HG03039 (cell line): ENCODE measurements around the gene OSBPL10.
A peak's percentile ranks its signal among the peaks of the same experiment; 100 is the strongest.

ENCODE experiments used
- ATAC-seq: cut with Tn5 transposase; IDR thresholded peaks from one replicate; pipeline ENCODE4 v1.9.1; 2021; ENCODE audit warnings: mild to moderate bottlenecking, moderate library complexity; ENCODE audit not compliant: unreplicated experiment

OSBPL10 gene

DNA sequence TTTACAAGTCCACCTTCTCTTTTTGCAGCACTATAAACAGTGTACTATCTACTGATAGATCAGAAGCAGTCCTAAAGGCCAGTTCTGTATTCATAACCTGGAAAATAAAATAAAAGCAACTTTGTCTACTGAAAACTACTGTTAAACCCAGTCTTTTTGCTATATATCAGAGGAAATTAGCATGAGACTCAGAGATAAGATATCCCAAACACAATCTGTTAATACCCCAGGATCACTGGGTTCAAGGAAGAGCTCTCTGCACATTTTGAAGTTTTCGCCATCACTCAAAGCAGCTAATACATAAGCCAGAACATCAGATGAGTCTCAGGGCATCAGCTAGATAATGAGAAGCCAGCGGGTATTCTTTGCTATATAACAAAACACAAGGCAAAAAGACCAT is 21.8 kb downstream of the OSBPL10 start:
- ATAC-seq, result no peak

DNA sequence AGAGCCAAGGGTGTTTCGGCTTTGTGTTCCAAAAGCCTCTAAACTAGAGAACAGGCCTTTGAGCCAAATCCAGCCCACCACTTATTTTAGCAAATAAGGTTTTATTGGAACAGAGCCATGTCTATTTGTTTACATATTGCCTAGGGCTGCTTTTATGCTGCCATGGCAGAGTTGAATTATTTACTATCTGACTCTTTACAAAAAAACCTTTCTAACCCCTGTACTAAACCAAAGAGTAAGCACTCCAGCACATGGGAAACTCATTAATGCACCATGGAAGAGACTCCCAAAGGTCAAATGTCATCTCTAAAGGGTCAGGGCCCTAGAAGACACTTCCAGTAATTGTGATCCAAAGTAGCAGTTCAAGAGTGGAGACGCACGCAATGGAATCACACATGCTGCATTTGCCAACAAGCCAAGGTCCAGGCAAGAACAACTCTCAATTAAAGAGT is 22.3 kb downstream of the OSBPL10 start:
- no peak for ATAC-seq

DNA sequence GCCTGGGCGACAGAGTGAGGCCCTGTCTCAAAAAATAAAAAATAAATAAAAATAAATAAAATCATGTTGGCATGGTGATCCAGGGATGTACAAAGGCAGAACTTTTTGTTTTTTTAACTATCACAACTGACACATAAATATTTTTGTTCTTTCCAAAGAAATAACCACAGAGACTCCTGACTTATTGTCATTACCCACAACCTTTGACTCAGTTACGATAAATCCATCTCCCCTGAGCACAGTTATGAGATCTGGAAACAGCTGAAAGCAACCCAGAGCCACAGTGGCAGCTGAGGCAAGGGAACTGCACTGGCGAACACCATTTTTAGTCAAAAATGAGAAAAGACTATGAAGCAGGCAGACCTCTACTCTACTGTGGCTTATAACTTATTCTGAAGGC is 24.0 kb downstream of the OSBPL10 start:
- no peak for ATAC-seq

DNA sequence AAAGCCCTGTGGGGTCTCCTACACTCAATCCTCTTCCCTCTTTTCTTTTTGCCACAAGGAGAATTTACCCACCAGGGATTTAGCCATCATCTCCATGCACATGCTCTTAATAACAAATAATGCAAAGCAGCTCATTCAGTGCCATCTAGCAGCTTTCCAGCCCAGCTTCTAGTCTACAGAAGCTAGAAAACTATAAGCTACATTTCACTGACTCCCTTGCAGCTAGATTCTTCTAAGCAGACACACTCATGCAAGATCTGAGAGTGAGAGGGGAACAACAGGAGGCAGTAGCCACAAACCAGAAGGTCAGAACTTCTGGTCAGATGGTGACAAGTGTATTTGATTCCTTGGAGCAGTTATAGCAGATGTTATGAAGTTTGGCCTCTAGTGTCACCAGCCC is 25.5 kb downstream of the OSBPL10 start:
- no peak for ATAC-seq

DNA sequence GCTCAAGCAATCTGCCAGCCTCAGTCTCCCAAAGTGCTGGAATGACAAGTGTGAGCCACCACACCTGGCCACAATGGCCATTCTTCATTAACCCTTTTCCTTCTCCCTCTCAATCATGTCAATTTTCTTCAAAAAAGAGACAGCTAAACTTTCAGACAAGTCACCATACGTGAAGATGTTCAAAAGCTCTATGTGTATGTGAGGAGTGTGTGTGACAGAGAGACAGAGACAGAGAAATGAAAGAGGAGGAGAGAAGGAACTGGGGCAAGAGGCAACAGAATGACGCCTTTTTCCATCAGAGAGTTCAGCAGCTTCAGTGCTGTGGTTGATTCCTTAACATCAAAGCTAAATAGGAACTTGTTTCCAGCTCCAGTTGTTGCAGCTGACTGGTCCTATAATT is 27.4 kb downstream of the OSBPL10 start:
- no peak for ATAC-seq

DNA sequence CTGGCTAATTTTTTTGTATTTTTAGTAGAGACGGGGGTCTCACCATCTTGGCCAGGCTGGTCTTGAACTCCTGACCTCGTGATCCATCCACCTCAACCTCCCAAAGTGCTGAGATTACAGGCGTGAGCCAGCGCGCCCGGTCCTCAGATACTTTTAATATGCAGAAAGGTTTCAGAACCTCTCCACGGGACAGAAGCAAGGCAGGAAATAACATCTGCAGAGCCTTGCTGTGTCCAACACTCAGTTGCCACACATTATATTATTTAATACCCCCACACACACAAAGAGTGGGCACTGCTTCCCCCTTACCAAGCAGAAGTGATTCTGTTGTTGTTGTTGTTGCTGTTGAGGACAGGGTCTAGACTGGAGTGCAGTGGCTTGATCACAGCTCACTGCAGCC is 28.0 kb downstream of the OSBPL10 start:
- ATAC-seq, result no peak

DNA sequence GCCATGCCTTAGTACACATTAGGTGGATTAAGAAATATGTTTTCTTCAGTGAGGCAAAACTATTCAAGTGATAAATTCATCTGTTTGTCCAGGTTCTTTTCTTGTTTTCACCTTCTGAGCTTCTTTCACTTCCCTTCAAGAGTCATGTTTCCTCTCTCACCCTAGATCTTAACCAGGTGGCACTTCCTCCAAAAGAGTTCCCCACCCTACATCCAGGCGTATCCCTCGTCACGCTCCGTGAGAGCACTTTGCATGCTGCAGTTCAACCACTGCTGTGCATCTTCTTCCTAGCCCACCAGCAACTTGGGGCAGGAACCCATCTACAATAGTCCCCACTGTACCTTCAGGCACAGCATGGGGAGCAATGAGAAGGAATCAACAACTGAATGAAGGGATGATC is 28.9 kb downstream of the OSBPL10 start:
- ATAC-seq, result peak; percentile 72

DNA sequence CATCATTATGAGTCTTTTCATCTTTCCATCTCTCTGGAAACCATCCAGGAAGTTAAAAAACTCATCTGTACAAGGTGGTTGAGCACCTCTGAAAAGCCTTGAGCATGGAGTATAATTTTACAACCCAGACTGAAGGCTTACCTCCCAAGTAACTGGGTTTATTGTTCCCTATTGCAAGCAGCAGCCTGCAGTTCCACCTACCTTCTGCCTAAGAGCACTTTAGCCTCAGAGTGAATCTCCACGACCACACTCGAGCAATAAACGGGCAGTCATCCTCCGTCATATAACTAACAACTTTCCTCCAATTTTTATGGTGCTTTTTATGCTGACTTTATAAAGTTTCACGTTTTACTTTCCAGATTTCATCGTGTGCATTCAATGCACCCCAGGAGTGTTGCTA is 32.8 kb downstream of the OSBPL10 start:
- no peak for ATAC-seq

DNA sequence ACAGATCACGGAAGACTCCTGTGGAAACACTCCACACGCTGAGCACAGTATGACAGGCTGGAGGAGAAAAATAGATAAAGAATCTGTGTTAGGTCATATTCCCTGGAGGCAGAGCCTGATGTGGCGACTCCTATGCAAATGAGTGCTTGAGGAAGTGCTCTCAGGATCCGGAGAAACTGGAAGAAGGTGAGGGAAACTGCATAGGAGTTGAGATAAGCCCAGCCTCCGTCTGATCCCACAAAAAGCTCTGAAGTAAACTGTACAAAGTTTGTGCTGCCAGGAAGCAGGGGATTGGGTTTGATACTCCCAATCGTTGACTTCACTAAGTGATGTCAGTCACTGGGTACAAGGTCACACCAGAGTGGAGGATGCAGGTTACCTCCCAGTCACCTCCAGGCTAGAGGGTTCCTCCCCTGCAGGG is 33.4 kb downstream of the OSBPL10 start:
- no peak for ATAC-seq

DNA sequence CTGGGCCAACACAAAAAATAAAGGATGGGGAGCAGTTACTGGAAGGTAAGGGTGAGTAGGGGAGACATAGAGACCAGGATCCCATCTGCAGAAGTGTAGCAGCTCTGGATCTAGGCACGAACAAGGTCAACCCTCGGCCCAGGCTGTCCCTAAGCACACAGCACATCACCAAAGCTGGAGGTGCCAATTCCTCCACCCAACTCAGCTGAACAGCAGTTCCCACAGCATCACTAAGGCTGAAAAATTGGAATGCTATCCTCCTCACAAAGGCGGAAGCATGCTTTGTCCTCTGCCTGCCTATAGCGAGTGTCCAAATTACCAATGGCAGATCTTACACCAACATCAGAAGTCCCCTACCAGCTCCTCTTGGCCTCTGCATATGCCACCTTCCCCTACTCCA is 33.9 kb downstream of the OSBPL10 start:
- ATAC-seq, result no peak

DNA sequence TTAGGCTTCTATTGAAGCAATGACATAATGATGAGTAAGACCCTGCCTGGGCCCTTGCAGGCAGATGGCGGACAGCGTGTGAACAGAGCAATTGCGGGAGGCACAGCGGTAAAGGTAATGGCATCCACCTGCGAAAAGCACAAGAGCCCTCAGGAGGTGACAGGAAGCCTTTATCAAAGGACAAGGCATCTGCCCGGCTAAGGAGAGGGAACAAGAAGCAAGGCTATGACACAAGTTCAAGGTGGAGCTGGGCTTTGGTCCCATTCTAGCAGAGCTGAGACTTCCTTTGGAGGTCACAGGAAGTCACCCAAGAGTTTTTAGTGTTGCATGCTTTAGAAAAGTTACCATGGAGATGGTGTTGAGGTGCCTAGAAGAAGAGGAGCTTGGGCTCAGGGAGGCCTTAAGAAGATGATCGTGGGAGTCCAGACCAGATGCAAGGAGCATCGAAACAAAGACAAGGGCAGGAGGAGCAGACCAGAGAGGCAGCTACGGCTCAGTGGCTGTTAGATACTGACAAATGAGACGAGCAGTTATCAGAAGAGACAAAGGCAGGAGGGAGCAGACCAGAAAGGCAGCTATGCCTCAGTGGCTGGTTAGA is 34.5 kb downstream of the OSBPL10 start:
- no peak for ATAC-seq

DNA sequence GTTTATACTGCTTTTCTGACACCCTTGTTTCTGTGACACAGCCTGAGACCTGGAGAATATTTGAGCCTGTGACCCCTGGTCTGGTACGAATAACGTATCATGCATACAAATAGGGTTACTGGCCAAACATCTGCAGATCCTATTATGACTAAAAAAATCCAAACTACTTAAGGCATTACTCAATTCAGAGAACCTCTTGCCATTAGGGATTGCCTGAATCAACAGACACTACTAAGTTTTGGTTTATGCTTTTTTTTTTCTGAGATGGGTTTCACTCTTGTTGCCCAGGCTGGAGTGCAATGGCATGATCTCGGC is 35.4 kb downstream of the OSBPL10 start:
- no peak for ATAC-seq

DNA sequence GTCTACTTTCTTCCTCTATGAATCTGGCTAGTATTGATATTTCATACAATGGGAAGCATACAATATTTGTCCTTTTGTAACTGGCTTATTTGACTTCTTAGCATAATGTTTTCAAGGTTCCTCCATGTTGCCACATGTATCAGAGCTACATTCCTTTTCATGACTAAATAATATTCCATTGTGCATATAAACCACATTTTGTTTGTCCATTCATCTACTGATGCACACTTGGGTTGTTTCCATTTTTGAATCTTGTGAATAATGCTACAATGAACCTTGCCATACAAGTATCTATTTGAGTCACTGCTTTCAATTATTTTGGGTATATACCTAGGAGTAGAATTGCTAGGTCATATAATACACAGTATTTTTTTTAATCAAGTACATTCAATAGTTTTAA is 38.0 kb downstream of the OSBPL10 start:
- ATAC-seq, result no peak

DNA sequence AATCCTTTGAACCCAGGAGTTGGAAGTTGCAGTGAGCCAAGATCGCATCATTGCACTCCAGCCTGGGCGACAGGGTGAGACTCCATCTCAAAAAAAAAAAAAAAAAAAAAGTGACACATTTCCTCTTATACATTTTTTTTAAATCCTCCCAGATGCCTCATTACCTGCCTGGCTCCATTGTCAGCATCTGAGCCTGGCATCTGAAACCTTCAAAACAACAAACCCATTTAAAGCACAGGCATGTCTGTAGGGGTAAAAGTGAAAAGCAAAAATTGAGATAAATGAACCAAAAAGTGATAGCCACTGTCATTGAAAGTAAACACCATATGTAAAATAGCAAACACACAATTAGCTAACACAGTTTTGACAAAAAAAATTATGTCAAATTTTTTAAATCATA is 38.6 kb downstream of the OSBPL10 start:
- ATAC-seq, result no peak

DNA sequence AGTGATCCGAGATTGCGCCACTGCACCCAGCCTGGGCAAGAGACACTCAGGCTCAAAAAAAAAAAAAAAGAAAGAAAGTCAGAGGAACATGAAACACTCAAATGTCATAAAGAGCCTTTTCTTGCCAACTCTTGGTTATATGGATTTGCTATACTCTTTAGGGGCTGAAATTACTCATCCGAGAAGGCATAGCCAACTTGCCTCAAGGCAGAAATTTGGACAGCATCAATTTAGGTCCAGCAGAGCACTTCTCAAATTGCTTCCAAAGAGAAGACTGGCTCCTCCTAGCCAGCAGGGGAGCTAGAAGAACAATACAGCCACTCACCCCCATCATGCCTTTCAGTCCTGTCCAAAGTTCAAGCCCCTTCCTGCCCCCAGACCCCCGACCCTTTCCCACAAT is 43.8 kb downstream of the OSBPL10 start:
- ATAC-seq, result no peak

DNA sequence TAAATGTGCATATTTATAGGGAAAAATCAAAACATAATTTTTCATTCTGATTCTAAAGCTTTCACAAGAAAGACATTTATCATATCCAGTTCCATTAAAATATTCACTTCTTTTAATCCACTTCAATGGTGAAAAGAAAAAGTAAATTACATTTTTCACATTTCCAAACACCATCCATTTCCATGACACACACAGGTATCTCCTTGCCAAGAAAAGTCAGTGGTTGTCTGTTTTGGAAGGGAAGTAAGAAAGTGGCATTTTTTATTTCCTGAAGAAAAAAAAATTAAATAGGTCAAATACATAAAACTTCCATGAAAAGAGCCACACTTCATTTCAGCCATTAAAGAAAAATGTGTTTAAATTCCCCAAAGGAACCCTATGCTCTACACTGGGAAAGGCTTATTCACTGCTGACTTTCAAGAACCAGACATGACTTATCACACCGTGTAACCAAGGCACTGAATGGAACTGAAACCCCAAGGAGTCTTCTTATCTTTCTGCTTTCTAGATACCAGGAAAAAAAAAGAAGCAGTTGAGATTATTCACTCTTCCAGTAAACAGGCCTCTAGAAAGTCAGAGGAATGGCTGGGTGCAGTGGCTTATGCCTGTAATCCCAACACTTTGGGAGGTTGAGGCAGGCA is 44.5 kb downstream of the OSBPL10 start:
- no peak for ATAC-seq

DNA sequence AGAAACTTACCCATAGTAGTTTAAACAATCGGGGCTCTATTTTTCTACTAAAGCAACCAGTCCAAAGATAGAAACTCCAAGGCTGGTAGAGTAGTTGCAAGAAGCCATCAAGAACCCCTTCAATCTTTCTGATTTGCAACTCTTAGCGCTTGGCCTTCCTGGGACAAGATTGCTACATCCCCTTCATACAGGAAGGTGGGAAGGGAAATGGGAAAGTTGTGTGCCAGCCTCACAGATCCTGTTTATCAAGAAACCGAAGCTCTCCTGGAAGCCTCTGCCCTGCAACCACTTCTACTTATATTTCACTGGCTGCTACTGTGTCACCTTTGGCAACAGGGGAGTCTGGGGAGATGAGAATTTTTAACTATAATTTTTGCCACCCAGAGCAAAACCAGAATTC is 46.2 kb downstream of the OSBPL10 start:
- ATAC-seq, result no peak

DNA sequence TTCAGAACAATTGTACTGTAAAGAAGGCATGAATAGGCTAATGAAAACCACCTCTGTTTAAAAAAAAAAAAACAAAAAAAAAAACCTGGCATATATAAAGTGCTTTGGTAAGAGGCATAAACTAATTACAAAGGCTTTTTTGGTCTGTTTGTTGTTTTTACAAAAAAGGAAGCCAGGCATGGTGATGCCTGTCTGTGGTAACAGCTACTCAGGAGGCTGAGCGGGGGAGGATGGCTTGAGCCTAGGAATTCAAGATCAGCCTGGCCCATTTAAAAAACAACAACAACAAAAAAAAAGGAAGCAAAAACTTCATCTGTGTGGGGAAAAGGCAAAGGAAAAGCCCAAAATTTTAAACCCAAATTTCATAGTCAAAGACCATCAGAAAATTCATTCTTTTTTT is 47.0 kb downstream of the OSBPL10 start:
- no peak for ATAC-seq

DNA sequence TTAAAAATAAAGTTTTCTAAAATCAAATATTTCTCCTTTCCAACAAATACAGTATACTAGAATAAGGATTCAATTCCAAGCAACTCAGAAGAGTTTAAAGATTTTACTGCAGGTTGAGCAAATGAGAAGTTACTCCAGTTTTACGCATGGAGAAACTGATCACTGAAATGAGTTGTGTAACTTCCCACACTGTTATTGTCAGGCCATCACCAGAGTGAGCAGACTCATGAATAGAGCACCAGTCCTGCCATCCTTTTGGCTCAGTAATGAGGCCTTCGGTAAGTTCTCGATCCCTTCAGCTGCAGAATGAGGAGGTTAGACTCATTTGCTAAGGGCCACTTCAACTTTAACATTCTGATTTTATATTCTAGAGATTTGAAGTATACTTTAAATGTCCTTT is 48.1 kb downstream of the OSBPL10 start:
- ATAC-seq, result no peak

DNA sequence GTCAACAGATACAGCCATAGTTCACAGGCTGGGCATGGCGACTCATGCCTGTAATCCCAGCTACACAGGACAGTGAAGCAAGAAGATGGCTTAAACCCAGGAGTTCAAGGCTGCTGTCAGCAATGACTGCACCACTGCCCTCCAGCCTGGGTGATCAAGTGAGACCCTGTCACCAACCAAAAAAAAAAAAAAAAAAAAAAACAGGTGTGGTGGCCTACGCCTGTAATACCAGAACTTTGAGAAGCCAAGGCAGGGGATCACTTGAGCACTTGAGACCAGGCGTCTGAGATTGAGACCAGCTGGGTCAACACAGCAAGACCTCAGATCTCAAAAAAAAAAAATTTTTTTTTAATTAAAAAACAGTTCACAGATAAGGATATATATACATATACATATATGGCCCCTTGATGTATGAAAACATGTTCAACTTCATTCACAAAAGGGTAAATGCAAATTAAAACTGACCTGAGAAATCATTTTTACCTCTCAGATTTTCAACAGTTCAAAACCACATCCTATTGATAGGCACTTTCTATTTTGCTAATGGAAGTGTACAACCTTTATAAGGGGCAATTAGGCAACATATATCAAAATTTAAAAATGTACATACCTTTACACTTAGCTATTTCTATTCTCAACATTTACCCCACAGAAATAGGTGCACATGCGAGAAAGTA is 51.1 kb downstream of the OSBPL10 start:
- ATAC-seq, result no peak

DNA sequence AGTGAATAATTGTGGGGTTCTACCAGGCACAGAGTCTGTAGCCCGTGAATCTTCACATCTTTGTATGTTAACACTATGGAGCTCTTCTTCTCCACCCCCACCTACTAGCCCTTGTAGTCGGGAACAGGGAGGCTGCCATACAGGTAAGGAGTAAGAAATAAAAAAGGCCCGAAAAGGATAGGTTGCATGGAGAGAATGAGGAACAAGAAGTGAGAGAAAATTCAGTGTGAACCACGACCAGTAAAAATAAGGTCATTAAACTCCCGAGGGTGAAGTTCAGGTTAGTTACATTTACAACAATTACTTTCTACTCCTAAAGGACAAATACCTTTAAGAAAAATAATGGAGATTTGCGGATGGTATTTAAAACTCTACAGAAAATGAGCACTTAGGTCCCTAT is 53.3 kb downstream of the OSBPL10 start:
- no peak for ATAC-seq

DNA sequence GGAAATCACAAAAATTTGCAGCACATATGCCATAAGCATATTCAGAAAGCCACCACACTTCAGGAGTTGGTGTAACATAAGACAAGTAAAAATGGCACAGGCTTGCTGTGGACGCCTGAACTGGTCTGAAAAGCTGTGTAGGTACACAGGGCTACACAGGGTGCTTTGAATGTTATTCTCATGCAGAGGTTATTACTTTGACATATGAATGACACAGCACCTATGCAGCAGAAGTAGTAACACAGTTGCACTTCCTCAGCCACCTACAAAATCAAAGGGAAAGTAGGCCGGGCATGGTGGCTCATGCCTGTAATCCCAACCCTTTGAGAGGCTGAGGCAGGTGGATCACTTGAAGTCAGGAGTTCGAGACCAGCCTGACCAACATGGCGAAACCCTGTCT is 54.5 kb downstream of the OSBPL10 start:
- no peak for ATAC-seq

DNA sequence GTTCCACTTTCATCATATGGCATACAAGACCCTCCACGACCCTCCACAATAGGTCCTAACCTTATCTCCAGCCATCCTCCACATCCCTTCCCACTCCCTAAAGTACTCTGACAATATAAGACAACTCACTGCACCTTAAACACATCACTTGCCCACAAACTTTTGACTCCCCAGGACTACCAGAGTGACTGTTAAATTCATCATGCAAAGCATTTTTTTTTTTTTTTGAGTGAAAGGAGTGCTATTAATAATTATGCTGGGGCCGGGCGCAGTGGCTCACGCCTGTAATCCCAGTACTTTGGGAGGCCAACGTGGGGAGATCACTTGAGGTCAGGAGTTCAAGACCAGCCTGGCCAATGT is 55.8 kb downstream of the OSBPL10 start:
- ATAC-seq, result no peak
